WI38 (cell line): ENCODE data around the gene MCM10.

Experiments used
- H3K4me3 ChIP-seq: 2 replicates; pipeline ENCODE4 v1.5.1; 2011; ENCODE audit warnings: low read depth, mild to moderate bottlenecking, control low read depth, low read length
- CTCF ChIP-seq: IDR thresholded peaks from 2 replicates; pipeline ENCODE4 v1.5.1; 2012; ENCODE audit warnings: low read depth, mild to moderate bottlenecking, control low read depth, low read length

Gene MCM10

GRCh38 chr10:13160934-13161856 is at the start of gene MCM10:
TSS of gene MCM10 (plus strand) at chr10:13161558. CDS start at chr10:13164203, 2,645 bp downstream.
- TF ChIP-seq CTCF = peak; percentile 71

GRCh38 chr10:13113544-13113943 is 47.8 kb upstream of the MCM10 start:
- H3K4me3 ChIP-seq = no peak overlapping the region
- no peak for TF ChIP-seq CTCF

More at GRCh38 chr10:13160934-13161856, at the start of gene MCM10:
- H3K4me3 ChIP-seq = peak within 1 kb of the TSS; percentile 66

- no peak for TF ChIP-seq CTCF
Measured at GRCh38 chr10:13115832-13116803, 45.2 kb upstream of the MCM10 start.

GRCh38 chr10:13117841-13118783 is 43.2 kb upstream of the MCM10 start:
- no peak overlapping the region for H3K4me3 ChIP-seq
- no peak for TF ChIP-seq CTCF

More at GRCh38 chr10:13115832-13116803, 45.2 kb upstream of the MCM10 start:
- H3K4me3 ChIP-seq = no peak overlapping the region

- H3K4me3 ChIP-seq = no peak overlapping the region
- TF ChIP-seq CTCF = no peak
Measured at GRCh38 chr10:13118784-13119410, 42.5 kb upstream of the MCM10 start.

- H3K4me3 ChIP-seq = no peak overlapping the region
- TF ChIP-seq CTCF = no peak
Measured at GRCh38 chr10:13120786-13121499, 40.4 kb upstream of the MCM10 start.
